ENCODE measurements around the gene LRRC27.

Gene LRRC27

DNA sequence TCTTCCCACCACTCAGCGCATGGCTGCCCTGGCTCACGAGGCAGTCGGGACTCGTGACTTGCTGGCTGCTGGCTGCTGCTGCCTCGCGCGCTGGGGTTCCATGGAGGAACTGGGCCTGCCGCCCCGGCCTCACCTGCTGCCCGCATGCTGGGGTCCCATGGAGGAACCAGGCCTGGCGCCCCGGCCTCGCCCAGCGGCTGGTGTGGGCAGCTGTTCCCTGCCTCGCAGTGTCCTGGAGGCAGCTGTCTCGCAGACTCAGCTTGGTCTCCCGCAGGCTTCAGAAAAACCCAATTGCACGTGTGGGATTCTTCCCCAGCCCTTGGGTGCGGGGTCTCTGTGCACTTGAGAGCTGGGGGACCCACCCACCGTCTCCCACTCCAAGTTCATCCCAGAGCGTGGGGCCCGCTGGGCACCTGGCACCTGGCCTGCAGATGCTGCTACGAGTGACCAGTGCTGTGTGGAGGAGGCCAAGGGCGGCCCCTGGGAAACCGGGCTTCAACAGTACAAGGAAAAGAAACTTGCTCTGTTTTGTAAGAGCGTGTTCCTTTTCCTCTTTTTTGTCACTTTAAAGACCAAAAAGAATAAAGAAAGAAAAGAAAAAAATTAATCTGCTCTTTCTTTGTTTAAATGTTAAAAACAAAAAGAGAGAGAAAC lies 85.4 kb downstream of the LRRC27 start:
- DNase-seq = no peak

DNA sequence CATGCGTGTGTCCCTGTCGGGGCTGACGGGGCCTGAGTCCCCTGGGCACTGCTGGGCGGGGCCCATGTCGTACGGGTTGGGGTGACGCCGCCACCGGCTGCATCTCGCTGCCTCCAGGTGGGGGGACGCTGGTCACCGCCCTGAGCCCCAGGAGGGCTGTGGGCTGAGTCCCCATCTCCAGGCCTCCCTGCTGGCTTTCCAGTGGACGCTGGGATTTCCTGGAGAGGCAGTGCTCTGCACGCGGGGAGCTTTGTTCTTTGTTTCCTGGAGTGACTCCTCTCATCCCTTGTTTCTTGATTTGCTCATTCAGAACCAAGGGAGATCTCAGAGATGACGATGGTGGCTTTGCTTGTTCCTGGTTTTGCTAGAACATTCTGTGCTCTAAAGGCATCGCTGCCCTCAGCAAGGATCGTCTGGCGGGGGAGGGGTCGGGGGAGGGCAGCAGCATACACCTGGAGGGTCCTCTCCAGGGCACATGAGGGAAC lies 86.0 kb downstream of the LRRC27 start:
- no peak for DNase-seq

GRCh38 chr10:132418527-132419416 lies 86.8 kb downstream of the LRRC27 start:
- peak; percentile 62 for DNase-seq

DNA sequence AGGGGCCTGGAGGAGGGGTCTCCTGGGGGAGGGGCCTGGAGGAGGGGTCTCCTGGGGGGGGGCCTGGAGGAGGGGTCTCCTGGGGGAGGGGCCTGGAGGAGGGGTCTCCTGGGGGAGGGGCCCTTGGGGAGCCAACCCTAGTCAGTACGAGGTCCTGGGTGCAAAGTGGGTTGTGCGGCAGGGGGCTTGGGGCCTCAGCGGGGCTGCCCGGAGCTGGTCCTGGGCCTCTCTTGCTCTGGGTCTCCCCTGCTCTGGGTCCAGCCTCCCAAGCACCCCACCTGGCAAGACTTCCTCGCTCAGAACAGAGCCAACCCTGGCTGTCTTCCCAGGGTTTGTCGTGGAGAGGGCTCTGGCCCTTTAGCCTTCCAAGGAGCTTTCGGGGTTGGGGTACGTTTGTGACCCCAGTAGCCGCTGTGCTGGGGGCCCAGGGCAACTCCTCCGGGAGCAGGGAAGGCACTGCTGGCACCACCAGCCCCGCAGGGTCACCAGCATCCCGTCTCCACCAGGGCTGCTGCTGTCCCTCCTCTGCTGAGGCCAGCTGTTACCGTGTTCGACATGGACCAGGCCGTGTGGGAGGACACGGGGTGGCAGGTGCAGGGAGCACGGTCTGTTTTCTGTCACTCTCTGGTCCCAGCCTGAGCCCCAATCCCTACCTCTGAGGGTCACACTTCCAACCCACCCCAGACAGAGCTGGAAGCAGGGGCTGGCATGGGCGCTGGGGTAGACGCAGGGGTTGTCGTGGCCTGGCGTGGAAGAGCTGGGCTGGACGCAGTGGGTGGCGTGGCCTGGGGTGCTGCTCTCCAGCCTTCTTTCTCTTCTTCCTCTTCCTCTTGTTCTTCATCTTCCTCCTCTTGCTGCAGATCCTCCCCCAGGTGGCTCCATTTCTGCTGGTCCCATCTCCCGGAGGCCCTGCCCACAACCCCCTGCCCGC lies 87.8 kb downstream of the LRRC27 start:
- no peak for DNase-seq

DNA sequence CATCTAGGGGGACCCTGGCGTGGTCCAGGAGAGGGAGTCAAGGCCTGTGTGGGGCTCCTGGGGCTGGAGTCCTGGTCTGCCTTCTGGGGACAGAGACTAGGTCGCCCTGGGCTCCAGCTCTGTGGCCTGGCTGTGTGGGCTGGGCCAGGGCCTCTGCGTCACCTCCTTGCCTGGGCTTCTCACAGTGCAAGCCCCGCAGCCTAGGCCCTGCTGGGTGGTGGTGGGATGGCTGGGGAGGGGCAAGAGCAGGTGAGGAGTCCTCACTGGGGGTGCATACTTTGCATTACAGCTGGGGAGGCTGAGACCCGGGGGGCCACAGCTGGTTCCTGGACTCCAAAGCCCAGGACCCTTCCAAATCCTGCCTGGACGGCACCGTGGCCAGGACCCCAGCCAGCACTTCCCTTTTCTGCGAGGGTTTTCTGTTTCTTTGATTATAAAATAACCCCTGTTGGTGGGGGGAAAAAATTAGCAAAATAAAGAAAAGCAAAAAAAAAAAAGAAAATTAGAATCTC lies 88.5 kb downstream of the LRRC27 start:
- no peak for DNase-seq

- peak; percentile 20 for DNase-seq
Measured at GRCh38 chr10:132420981-132421846, 89.2 kb downstream of the LRRC27 start.

GRCh38 chr10:132421847-132422751 lies 90.1 kb downstream of the LRRC27 start:
- DNase-seq = peak; percentile 52

- no peak for DNase-seq
Measured at GRCh38 chr10:132422903-132423825, 91.2 kb downstream of the LRRC27 start.

DNA sequence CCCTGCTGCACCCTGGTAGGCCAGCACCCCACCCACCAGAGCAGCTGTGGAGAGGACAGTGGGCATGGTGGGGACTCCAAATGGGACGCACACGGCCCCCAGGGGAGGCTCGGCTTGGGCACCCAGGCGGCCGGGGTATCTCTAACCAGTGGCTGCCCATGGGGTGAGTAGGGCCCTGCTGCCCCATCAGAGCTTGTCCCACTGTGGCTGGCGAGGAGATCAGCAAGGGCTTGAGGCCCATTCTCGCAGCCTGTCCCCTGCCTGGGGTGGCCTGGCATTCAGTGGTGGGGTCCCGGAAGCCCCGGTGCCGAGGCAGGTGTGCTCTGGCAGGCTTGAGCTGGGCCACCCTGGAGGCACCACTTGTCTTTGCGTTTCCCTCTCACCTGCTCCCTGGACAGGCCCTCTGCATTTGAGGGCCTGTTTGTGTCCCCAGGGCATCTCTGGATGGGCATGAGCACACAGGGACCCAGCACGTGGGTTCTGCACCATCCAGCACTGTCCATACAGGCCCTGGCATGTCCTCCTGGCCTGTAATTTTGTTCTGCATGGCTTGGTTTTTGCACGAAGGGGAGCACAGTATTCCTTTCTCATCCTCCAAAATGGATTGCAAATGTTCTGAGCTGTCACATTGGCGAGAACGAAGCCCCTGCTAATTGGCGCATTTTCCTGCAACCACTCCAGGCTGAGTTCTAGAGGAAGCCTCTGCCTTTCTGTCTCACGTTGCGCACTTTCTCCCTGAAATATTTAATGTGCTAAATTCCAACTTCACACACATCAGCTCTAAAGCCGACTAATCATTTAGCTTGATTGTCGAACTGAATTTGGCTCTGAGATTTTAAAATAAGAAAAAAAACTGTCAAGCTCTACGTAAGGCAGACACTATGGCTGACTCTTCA lies 92.2 kb downstream of the LRRC27 start:
- DNase-seq = no peak

DNA sequence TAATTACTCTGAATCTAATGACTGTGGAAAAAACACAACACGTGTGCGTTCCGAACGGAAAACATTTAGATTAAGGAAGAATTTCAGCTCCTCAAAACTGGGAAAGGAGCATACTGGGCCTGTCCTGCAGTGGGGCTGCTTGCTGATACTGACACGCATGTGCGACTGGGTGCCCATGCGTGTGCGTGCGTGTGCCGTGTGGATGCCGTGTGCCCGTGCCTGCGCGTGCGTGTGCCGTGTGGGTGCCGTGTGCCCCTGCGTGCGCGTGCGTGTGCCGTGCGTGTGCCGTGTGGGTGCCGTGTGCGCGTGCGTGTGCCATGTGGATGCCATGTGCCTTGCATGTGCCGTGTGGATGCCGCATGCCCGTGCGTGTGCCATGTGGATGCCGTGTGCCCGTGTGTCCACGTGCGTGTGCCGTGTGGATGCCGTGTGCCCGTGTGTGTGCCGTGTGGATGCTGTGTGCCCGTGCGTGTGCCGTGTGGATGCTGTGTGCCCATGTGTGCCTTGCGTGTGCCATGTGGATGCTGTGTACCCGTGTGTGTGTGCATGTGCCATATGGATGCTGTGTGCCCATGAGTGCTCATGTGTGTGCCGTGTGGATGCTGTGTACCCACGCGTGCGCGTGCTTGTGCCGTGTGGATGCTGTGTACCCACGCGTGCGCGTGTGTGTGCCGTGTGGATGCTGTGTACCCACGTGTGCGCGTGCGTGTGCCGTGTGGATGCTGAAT lies 93.2 kb downstream of the LRRC27 start:
- DNase-seq = no peak

DNA sequence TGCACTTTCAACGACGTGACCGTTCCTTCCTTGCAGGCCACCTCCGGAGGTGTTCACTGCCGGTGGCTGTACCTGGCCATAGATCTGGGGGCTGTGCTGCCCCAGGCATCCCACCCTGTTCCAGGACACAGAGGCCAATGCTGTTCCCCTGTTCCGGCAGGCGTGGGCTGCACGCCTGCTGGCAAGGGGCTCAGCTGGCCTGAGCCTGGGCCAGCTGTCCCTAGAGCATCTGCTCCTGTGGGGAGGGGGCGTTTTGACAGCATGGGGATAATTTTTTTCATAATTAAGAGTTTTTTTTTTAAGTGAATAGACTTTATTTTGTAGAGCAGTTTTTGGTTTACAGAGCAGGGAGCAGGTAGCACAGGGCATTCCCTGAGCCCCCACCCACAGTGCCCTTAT lies 93.8 kb downstream of the LRRC27 start:
- DNase-seq = no peak

DNA sequence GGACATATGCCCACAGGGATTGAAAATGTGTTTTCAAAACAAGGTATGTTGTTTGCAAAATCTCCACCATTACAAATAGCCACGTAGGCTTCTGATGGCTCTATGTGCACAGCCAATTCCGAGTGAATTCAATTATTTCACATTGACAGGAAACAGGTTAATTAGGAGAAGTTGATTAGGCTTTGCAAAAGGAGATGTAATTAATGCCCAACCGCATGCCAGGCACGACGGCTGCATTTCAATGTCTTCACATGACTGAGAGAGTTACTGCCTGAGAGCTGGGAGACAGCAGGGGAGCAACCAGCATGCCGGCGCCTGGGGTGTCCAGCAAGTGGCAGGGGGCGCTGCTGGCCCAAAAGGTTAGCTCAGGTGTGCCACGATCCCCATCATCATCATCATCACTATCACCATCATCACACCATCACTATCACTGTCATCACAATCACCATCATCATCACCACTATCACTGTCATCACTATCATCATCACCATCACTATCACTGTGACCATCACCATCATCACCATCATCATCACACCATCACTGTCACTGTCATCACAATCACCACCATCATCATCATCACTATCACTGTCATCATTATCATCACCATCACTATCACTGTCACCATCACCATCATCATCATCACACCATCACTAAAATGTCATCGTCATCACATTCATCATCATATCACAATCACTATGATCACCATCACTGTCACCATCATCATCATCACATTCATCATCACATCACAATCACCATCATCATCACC lies 95.2 kb downstream of the LRRC27 start:
- DNase-seq = no peak

- DNase-seq = no peak
Measured at GRCh38 chr10:132427939-132428367, 96.0 kb downstream of the LRRC27 start.

DNA sequence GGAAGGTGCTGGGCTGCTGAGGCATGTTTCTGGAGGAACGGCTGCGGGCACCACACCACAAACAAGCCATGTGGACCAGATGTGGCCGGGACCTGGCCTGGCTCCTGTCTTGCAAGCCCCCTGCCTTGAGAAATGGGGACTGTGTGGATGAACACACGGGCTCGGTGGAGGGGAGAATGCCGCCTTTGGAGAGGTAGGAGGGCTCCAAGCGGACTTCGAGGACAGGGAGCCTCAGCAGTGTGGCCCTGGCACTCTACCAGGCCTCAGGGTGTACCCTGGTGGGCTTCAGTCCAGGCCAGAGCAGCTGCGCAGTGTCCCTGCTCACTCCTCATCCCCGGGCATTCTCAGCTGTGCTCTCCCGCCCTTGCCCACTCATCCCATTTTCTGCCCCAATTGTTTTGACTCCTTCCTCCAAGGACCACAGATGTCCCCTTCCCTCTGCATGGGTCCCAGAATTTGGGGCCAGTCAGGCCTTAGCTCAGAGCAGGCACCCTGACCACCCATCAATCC lies 96.5 kb downstream of the LRRC27 start:
- no peak for DNase-seq
